KBM-7 (cell line): ENCODE data around the gene INAFM2.

Experiments
- DNase-seq: peaks from one replicate; pipeline ENCODE4 v3.0.0-alpha.2; 2015
- in situ Hi-C: fragments of 300-500 bp; cut with MboI; formaldehyde crosslinking; loops from 2 replicates; pipeline ENCODE4 v1.14.3; 2020; ENCODE audit warnings: low sequenced_read_pairs, low pct_unique_long_range_greater_than_20kb, mixed read lengths

Gene INAFM2

DNA sequence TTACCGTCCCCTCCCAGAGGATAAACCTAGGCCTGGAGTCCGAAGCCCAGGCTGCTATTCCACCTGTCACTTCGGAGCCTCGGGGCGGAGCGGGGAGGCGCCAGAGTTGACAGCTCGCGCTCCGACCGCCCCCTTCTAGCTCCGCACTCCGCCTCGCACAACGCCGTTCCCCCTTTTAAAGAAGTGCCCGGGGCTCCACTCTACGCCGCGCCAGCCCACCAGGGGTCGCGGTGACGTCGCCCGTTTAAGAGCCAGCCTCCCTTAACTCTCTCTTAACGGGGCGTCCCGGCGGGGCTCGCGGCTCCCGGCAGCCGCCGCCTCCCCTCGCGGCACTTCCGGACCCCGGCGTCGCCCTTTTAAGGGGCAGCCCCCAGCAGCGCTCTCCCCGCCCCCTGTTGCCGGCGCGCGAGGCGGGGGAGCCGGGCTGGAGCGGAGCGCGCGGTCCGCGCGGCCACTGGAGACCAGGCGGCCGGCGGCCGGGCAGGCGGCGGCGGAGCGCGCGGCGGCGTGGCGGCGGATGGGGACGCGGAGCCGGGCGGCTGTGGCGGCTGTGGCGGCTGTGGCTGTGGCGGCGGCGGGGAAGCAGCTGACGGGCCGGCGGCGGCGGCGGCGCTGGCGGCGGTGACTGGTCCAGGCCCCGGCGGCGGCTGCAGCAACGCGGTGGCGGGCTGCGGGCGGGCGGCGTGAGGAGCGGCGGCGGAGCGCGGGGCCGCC, at the start of gene INAFM2:
INAFM2 (plus strand) TSS at position 454 of the 714 bp plus-strand sequence. CDS start 364 bp downstream, outside the sequence.
- peak; percentile 99 for DNase-seq
- in situ Hi-C loops = no loop called here

DNA sequence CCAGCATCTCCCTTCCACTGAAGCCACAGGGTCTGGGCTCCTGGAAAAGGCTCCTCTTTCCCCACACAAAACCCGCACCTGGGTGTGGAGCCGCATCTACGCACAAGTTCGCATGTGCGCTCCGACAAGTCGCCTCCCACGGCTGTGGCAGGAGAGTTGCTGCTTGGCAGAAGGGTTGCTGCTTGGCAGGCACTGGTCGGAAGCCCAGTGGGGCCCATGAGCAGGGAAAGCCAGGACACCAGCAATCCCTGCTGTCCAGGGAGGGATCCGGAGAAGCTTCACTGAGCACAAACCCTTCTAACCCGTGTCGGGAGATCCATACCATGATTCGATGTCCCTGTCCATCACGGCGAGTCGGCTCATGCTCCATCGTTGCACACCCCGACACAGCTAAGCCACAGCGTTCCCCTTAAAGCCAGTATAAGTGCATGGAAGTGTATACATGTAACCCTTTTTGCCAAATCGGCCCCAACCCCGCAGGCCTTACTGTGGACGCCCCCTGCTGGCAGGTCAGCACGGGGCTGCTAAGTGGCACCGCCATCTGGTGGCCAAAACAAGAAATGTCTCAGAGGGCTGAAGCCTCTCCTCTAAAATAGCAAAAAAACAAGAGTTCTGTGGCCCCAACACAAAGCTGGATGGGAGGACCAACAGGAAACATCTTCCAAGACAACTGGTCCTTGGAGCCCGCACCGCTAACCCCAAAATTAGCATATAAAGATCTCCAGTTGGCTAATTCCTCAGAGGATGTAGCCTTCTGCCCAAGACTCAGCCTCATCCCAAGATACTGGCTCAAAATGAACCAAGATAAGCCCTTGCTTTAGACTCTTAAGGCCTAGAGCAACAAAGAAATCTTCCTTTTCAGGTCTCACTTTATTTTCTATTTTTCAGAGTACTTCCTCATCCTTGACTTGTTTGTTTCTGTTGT, 48.9 kb upstream of the INAFM2 start:
- DNase-seq = peak; percentile 95
- in situ Hi-C loops = loop anchor here (10.0 to 25.0 kb wide), 2 partner anchors 60 to 487 kb away; partner anchors contain the start of gene FSIP1

DNA sequence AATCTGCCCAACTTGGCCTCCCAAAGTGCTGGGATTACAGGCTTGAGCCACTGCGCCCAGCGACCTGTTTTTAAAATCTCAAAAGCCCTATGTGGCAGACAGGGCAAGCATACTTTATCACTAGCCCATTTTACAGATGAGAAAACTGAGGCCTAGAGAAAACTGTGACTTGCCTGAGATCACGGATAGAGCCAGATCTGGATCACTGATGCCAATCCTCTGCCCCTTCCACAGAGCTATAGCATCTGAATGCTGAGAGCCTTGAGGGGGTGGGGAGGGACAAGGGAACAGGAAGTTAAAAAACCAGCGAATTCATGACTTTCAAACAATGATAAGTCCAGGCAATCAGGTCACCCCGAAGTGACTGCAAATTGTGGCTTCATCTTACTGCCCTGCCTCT, 48.0 kb upstream of the INAFM2 start:
- in situ Hi-C loops = loop anchor here (10.0 kb wide), 1 partner anchor 61 kb away; no protein-coding TSS in a partner anchor
- DNase-seq = no peak

DNA sequence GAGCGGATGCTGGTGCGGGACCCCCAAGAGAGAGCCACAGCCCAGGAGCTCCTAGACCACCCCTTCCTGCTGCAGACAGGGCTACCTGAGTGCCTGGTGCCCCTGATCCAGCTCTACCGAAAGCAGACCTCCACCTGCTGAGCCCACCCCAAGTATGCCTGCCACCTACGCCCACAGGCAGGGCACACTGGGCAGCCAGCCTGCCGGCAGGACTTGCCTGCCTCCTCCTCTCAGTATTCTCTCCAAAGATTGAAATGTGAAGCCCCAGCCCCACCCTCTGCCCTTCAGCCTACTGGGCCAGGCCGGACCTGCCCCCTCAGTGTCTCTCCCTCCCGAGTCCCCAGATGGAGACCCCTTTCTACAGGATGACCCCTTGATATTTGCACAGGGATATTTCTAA, 47.5 kb upstream of the INAFM2 start:
- DNase-seq = no peak
- in situ Hi-C loops = loop anchor here (10.0 kb wide), 1 partner anchor 61 kb away; no protein-coding TSS in a partner anchor

DNA sequence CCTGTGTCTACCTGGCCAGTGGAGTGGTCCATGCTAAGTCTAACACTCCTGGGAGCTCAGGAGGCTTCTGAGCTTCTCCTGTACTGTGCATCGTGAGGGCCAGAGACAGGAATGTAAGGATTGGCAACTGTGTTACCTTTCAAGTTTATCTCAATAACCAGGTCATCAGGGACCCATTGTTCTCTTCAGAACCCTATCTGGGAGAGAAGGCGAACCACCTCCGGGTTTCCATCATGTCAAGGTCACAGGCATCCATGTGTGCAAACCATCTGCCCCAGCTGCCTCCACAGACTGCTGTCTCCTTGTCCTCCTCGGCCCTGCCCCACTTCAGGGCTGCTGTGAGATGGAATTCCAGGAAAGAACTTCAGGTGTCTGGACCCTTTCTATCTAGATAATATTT, 46.6 kb upstream of the INAFM2 start:
- in situ Hi-C loops = loop anchor here (10.0 kb wide), 1 partner anchor 62 kb away; no protein-coding TSS in a partner anchor

DNA sequence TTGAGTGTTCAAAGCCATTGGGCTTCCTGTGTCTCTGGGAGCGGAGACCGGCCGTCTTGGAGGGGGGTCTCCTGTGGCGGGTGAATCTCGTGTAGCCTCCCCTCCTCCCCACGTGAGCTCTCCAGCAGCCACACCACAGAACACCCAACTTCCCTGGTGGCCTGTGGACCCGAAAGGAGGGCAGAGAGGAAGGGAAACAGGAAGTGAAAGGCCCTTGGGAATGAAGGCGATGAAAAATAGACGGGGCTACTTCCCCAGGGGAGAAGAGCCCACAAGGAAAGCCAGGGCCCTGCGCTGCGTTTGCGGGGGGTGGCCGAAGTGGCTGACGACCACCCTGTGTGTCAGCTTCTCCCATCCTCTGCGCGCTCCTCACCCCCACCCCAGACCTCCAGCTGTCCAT, 46.0 kb upstream of the INAFM2 start:
- in situ Hi-C loops = loop anchor here (10.0 kb wide), 1 partner anchor 63 kb away; no protein-coding TSS in a partner anchor
- peak; percentile 52 for DNase-seq

More for the DNA sequence above, 46.6 kb upstream of the INAFM2 start:
- no peak for DNase-seq

DNA sequence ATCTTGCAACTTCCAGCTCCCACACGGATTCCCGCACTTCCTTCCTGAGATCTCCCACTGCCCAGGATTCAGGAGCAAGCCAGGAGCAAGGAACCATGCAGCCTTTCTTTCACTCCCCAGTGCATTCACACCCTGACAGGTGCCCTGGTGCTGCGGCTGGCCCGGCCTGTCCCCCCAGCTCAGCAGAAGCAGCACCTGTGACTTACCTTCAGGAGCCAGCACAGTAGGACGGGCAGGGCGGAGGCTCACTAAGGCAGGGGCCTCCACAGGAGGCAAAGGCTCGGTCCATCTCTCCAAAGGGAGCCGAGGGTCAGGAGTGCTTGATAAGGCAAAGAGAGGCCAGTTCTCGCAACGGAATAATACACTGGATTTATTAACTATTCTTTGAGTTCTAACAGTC, 45.5 kb upstream of the INAFM2 start:
- in situ Hi-C loops = loop anchor here (10.0 kb wide), 1 partner anchor 63 kb away; no protein-coding TSS in a partner anchor
- DNase-seq = no peak

DNA sequence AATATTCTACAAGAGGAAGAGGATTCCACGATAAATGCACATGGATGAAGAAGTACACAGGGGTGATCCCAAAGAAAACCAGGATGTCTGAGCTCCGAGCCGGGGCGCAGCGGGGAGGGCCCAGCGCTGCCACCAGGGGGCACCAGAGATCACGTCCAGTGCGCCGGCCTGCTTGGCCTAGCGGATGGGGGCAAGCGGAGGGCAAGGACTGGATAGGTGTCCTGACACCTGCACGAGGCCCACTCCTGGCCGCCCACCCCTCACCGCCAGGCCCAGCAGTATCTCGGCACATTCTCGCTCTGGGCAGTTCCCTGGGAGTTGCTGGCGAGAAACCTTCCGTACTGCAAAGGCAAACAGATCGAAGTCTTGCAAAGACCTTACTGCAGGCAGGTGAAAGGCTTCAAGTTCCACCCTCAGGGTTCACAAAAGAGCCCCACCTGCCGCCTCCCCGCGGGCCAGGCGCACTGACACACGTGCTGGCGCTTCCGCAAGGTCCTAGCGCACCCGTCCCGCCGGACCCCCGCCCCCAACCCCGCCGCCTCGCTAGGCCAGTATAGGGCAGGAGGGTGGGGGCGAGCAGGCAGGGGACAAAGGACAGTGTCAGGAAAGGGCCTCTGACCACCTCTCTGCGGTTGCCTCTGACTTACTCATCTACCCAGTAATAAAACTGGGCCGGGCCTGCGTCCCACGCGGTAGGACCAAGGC, 43.9 kb upstream of the INAFM2 start:
- DNase-seq = peak; percentile 71
- in situ Hi-C loops = loop anchor here (10.0 kb wide), 1 partner anchor 65 kb away; no protein-coding TSS in a partner anchor

DNA sequence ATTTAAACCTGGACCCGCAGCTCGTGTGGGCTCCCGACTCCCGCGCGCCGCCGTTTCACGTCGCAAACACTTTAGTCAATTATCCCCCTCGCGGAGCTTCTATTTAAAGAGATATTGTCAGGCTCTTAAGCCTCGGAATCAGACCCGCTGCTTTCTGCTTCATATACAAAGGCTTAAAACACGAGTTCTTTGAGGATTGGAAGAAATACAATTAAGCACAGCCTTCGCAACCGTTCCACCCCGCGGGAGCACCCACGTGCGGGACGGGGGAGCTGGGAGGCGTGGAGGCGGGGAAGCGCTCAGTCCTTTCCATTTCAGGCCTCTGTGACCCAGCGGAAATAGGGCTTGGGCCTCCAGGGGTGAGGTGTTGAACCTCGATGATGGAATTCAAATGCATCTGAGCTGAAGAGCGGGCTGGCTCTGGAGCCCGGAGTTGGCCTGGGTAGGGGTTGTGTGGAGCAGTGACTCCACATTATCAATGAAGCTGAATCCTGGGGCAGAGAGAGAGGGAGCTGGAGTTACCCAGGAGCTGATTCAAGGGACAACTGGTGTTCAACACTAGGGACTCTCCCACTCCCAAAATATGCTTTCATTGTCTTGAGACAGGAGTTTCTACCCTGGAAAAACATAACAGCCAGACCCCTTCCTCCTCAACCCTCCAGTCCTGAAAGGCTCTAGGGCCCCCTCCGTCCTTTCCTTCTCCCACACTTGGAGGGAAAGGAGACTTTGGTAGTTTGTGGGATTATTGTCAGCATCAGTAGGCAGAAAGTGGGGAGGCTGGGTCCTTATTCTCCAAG, 43.0 kb upstream of the INAFM2 start:
- in situ Hi-C loops = no loop called here
- no peak for DNase-seq

DNA sequence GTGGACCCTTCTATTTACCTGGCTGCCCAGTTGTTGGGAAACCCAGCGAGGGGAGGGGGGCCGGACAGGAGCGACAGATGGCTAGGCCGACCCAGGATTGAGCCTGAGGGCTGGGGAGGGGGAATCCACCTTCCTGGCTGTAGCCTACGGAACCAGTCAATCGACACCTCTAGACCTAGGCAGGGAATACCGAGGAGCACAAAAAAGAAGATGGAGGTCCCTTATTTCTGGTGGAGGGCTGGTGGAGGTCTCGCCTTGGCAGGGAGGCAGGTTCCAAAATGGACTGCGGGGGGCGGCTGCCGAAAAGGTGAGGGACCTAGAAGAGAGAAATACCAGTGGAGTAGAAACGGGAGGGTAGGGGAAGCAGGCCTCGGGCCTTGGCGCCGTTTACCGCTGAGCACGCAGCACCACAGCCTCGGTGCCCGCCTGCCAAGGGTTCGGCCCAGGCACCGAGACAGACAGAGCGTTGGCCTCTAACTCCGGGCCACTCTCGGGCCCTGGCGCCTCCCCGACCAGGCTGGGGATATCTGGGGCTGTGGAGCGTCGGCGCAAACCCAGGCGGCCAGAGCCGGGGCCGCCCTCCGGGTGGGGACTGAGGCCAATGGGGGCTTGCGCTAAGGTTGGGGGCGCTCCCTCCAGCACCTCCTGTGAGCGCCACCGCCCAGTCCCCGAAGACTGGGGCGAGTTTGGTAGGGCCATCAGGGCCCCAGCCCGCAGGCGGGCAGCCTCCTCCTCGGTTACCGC, 42.3 kb upstream of the INAFM2 start:
- DNase-seq = no peak

DNA sequence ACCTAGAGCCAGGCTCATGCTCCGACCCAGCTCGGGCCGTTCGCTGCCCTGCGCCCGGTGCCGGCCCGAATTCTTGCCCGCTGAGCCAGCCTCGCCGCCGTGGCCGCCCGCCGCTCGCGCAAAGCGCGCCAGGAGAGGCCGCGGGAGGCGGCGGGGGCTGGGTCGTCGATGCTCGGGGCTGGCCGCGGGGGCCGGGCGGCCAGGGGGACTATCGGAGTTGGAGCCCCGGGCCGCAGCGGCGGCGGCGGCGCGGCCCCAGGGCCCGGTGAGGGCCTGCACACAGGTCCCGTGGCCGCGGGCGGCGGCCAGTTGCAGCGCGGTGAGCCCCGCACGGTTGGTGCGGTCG, 41.7 kb upstream of the INAFM2 start:
- in situ Hi-C loops = no loop called here

More for the DNA sequence above, 42.3 kb upstream of the INAFM2 start:
- in situ Hi-C loops = no loop called here

DNA sequence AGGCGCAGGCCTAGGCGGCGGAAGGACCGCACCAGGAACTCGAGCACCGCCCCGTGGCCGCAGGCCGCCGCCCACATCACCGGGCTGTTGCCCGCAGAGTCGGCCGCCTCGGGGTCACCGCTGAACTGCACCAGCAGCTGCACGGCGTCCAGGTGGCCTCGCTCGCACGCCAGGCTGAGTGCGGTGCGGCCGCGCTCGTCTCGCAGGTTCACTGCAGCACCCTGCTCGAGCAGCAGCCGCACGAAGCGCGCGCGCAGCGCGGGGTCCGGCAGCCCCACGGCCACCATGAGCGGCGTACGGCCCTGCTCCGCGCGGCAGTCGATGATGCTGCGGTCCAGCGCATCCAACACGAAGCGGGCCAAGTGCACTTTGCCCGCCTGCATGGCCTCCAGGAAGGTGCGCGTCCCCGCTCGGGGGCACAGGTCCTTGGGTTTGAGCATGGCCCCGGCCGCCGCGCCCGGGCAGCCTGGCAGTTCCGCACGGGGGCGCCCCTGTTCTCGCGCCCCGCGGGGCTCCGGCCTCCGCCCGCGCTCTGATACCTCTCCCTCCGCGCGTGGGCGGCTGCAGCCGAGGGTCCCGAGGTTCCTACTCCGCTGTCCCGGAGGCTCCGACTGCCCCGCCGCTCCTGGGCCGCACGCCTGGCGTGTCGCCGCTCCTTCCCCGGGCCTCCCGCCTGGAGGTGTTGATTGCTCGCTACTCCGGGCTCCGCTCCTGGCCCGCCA, 41.2 kb upstream of the INAFM2 start:
- in situ Hi-C loops = no loop called here
- peak; percentile 77 for DNase-seq

More for the DNA sequence above, 41.7 kb upstream of the INAFM2 start:
- DNase-seq = no peak

DNA sequence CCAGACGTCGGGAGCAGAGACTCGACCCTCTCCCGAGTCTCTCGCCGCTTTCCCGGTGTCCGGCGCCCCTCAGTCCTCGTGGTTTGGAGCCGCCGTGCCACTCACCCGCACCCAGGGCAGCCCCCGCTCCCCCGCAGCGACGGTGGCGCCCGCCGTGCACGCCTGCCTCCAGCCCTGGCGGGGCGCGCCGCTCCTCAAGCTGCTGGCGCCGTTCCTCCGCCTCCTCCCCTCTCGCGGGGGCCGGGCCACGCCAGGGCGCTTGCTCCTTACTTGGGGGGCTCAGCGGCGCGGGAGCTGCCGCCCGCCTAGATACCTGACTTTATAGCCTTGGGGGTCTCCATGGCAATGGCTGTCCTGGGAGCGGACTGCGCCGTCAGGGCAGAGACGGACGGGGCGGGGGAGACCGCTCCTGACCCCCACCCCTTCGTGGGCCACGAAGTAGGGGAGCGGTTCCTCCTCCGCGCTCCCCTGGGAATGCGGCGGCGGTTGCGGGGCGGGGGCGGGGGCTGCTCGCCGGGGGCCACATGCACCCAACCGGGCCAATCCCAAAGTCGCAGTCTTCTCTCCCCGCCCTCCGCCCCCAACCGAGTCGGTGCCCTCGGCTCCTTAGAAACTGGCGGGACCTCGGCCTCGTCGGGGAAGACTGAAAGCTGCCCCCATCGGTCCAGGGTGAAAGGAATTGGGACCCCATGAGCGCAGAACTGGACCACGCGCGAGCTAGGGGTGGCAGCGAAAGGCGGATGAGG, 40.5 kb upstream of the INAFM2 start, which contains the start of gene ANKRD63:
ANKRD63 (minus strand) TSS at position 196 of the 746 bp plus-strand sequence. CDS start 478 bp downstream, outside the sequence.
- in situ Hi-C loops = no loop called here
- no peak for DNase-seq

DNA sequence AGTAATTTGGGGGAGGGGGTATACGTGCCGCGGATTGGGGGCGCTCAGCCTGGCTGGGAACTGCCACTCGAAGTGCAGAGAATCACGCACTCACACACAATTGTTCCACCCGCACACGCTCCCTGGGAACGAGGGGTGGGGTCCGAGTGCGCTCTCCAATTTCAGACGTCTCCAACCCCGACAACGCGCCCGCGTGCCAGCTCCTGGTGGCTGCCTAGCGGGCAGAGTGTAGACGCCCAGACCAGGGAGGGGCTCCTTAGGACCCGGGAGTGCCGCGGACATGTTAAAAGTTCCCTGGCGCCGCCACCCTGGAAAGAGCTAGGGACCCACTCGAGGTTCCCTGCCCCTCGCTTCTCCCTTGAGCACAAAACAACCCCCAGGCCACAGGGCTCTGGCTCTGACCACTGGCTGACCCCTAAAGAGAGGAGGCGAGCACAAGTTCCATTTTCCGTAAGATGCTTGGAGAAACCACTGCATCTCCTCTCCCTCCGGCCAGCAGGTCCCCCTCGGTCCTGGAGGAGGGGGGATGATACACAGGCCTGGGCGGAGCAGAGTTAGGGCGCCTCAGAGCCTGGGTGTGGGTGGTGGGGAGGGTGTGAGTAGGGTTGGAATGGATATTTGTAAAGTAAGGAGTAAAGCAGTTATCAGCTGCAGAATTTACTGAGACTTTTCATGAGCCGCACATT, 39.7 kb upstream of the INAFM2 start:
- in situ Hi-C loops = no loop called here
- DNase-seq = no peak

DNA sequence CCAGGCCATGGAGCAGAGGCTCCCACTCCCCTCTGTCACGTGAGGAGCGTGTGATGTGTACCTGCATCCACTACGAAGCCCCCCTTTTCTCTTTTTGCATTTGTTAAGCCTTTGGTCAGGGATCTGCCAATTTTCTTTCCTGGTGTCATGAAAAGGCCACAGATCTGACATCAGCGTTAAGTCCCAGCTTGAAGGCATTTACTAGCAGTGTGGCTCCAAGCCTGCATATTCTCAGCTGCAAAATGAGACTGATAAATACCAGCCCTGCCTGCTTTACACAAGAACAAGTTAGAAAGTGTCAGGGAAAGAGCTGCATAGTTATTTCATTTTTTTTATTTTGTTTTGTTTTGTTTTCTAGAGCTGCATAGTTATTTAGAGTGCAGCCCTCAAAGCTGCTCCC, 38.3 kb upstream of the INAFM2 start:
- in situ Hi-C loops = no loop called here
- DNase-seq = no peak

DNA sequence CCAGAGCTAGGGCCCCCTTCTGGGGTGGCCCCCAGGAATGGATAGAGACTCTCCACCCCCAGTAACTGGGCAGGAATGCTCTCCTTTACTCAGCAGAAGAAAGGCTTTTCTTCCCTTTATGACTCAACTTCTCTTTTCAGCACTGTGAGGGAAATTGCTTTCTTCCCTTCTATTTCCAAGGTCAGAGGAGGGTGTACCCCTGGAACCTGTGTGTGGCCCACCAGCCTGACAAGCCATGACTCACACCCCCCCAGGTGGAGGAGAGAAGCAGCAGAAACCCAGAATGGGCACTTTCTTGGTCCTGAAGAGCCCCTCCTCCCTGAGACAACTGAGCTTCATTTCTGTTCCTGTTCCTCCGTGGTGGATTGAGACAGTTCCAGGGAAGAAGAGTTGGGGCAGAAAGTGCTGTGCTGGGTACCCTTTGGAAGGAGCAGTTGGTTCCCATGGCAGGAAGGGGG, 37.9 kb upstream of the INAFM2 start:
- in situ Hi-C loops = no loop called here
- no peak for DNase-seq
